ENCODE results near the gene OLFML1.

DNA sequence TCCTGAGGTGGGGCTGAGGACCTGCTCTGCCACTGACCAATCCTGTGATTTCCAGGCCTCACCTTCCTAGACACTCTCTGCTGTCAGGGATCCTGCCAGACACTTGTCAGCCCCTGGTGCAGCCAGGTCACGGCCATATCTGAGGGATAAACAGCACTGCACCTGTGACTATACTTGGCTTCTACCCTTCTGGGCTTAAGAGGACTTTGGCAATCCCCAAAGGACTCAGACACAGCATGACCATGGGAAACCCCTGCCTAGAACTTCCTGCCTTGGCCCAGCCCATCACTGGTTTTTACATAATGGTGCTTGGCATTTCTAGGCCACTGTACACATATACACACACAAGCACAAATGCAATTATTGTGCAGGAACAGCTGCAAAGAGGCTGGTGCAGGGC lies 11.6 kb upstream of the OLFML1 start:
- no peak for TF ChIP-seq EZH2phosphoT487 (conservative IDR thresholded peaks at IDR 0.05; ENCODE audit: low read length)
- TF ChIP-seq, protein P1, sequence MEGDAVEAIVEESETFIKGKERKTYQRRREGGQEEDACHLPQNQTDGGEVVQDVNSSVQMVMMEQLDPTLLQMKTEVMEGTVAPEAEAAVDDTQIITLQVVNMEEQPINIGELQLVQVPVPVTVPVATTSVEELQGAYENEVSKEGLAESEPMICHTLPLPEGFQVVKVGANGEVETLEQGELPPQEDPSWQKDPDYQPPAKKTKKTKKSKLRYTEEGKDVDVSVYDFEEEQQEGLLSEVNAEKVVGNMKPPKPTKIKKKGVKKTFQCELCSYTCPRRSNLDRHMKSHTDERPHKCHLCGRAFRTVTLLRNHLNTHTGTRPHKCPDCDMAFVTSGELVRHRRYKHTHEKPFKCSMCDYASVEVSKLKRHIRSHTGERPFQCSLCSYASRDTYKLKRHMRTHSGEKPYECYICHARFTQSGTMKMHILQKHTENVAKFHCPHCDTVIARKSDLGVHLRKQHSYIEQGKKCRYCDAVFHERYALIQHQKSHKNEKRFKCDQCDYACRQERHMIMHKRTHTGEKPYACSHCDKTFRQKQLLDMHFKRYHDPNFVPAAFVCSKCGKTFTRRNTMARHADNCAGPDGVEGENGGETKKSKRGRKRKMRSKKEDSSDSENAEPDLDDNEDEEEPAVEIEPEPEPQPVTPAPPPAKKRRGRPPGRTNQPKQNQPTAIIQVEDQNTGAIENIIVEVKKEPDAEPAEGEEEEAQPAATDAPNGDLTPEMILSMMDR (IDR thresholded peaks at IDR 0.05; ENCODE audit: insufficient read depth, low read length, poor library complexity, severe bottlenecking) = no peak
